HG02763 (cell line): Measurements from ENCODE around the gene CERKL.

ENCODE experiments used
- ATAC-seq: cut with Tn5 transposase; IDR thresholded peaks from one replicate; pipeline ENCODE4 v1.9.1; 2021; ENCODE audit warnings: mild to moderate bottlenecking, moderate library complexity; ENCODE audit not compliant: unreplicated experiment

Gene CERKL

GRCh38 chr2:181578829-181579228 lies 78.1 kb downstream of the CERKL start:
- no peak for ATAC-seq

GRCh38 chr2:181576431-181576830 lies 80.5 kb downstream of the CERKL start:
- no peak for ATAC-seq

GRCh38 chr2:181575650-181576025 lies 81.3 kb downstream of the CERKL start:
- no peak for ATAC-seq

GRCh38 chr2:181575024-181575649 lies 81.8 kb downstream of the CERKL start:
- ATAC-seq, result no peak

- no peak for ATAC-seq
Observed at GRCh38 chr2:181574321-181574720, 82.6 kb downstream of the CERKL start.

GRCh38 chr2:181573140-181573736 lies 83.7 kb downstream of the CERKL start:
- no peak for ATAC-seq

GRCh38 chr2:181570833-181571661 lies 85.9 kb downstream of the CERKL start:
- ATAC-seq, result no peak

- ATAC-seq, result no peak
Observed at GRCh38 chr2:181570059-181570458, 86.8 kb downstream of the CERKL start.

- ATAC-seq, result no peak
Observed at GRCh38 chr2:181566334-181567032, 90.4 kb downstream of the CERKL start.

GRCh38 chr2:181563101-181563692 lies 93.7 kb downstream of the CERKL start:
- ATAC-seq, result no peak

- ATAC-seq, result no peak
Observed at GRCh38 chr2:181558371-181558770, 98.5 kb downstream of the CERKL start.

GRCh38 chr2:181554061-181554830 lies 102.7 kb downstream of the CERKL start:
- no peak for ATAC-seq

GRCh38 chr2:181553244-181553643 lies 103.7 kb downstream of the CERKL start:
- ATAC-seq, result no peak

- ATAC-seq, result no peak
Observed at GRCh38 chr2:181552808-181553207, 104.1 kb downstream of the CERKL start.

- no peak for ATAC-seq
Observed at GRCh38 chr2:181546086-181546485, 110.8 kb downstream of the CERKL start.

GRCh38 chr2:181542170-181542569 lies 114.7 kb downstream of the CERKL start:
- ATAC-seq, result no peak

GRCh38 chr2:181540421-181540820 lies 116.5 kb downstream of the CERKL start:
- ATAC-seq, result no peak

- no peak for ATAC-seq
Observed at GRCh38 chr2:181536730-181537129, 120.2 kb downstream of the CERKL start.

GRCh38 chr2:181528441-181528840 lies 128.5 kb downstream of the CERKL start:
- ATAC-seq, result no peak

- ATAC-seq, result no peak
Observed at GRCh38 chr2:181527058-181527457, 129.8 kb downstream of the CERKL start.
